ENCODE measurements around the gene AKT1.
"Not testable (repeated sequence)": the region's sequence is repeated elsewhere in the genome, so short reads cannot be mapped to it uniquely, and the experiment has no call there.

The AKT1 gene

GRCh38 chr14:104841730-104842129 lies 46.2 kb upstream of the AKT1 start:
- ChIA-PET POLR2A (no interaction called here), CTCF (no interaction called here)
- no peak for DNase-seq (ENCODE audit: extremely low spot score)
- TF ChIP-seq, protein P1, sequence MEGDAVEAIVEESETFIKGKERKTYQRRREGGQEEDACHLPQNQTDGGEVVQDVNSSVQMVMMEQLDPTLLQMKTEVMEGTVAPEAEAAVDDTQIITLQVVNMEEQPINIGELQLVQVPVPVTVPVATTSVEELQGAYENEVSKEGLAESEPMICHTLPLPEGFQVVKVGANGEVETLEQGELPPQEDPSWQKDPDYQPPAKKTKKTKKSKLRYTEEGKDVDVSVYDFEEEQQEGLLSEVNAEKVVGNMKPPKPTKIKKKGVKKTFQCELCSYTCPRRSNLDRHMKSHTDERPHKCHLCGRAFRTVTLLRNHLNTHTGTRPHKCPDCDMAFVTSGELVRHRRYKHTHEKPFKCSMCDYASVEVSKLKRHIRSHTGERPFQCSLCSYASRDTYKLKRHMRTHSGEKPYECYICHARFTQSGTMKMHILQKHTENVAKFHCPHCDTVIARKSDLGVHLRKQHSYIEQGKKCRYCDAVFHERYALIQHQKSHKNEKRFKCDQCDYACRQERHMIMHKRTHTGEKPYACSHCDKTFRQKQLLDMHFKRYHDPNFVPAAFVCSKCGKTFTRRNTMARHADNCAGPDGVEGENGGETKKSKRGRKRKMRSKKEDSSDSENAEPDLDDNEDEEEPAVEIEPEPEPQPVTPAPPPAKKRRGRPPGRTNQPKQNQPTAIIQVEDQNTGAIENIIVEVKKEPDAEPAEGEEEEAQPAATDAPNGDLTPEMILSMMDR (IDR thresholded peaks at IDR 0.05; ENCODE audit: control extremely low read depth, extremely low read depth, low read depth, missing control alignments), result no peak

- DNase-seq (ENCODE audit: extremely low spot score); POLR2A ChIA-PET; CTCF ChIA-PET: not testable (repeated sequence)
These were observed 40.8 kb upstream of the AKT1 start for GRCh38 chr14:104836171-104836935.

DNA sequence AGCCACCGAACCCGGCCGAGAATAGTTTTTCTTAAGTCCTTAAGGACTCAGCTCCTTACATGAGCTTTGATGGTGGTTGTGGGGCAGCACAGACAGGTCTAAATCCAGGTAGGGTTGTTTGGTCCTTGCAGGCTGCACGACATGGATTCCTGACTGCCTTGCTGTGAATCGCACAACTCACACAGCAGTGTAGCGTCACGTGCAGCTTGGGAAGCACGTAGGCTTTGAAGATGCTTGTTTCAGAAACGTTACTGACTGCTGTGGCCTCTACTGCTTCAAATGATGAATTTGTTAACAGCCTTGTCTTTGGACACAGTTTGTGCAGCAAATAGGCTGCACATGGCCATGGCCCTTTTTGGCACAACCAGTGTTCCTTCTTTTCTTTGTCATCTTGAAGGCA lies 35.2 kb upstream of the AKT1 start:
- ChIA-PET POLR2A (no interaction called here), CTCF (interaction anchor here (1.0 kb wide), 2 partner anchors 19 to 22 kb away, joined by 3 read pairs; no protein-coding TSS in a partner anchor)
- TF ChIP-seq, protein P1 (IDR thresholded peaks at IDR 0.05; ENCODE audit: control extremely low read depth, extremely low read depth, low read depth, missing control alignments), result no peak
- DNase-seq (ENCODE audit: extremely low spot score), result no peak

DNA sequence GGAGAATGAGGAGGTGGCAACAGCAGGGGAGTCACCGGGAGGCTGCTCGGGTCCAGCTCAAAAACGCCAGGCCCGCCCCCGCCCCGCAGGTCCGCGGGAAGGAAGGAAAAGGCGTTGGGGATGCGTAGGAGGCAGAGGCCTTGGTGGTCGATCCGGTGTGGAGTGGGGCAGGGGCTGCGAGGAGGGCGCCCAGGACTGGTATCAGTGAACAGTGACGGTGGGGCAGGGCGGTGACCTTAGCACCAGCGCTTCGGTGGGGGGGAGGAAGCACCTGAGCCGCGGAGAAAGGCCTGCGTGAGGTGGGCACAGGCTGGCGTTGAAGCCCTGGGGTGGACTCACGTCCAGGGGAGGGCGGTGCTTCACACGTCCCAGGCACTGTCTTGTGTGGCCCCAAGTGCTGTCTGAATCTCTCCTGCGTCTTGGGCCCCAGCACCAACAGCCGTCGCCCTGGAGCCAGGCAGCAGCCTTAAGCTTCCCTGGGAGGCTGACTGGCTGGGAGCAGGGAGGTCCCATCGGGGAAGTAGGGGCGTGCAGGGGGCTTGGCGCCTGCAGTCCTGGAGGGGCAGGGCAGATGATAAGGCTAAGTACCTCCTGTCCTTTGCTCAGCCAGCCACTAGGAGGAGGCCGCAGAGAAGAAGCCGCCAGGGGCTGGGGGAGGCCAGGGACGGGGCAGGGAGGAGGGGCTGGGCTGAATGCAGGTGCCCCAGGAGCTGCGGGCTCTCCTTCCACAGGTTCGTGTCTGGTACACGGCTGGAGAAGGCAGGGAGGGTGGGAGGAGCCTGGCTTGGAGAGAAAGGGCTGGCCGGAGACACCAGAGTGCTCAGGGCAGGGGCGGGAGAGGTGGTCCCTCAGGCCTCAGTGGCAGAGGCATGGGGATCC lies 31.9 kb upstream of the AKT1 start:
- TF ChIP-seq, protein P1 (IDR thresholded peaks at IDR 0.05; ENCODE audit: control extremely low read depth, extremely low read depth, low read depth, missing control alignments), result peak; percentile 46
- peak; percentile 76 for DNase-seq (ENCODE audit: extremely low spot score)
- ChIA-PET POLR2A (interaction anchor here (0.6 kb wide), 1 partner anchor 75 kb away, joined by 3 read pairs; the partner anchor contains the start of gene SIVA1), CTCF (interaction anchor here (0.6 to 3.5 kb wide), 13 partner anchors 13 to 483 kb away, joined by 3 to 59 read pairs (median 5); partner anchors contain the start of gene ZBTB42)

GRCh38 chr14:104826861-104827176 lies 31.3 kb upstream of the AKT1 start:
- CTCF ChIA-PET, result interaction anchor here (0.6 to 3.5 kb wide), 19 partner anchors 14 to 484 kb away, joined by 3 to 59 read pairs (median 4); partner anchors contain the start of gene ZBTB42
- POLR2A ChIA-PET, result interaction anchor here (0.6 kb wide), 1 partner anchor 74 kb away, joined by 3 read pairs; the partner anchor contains the start of gene SIVA1

DNA sequence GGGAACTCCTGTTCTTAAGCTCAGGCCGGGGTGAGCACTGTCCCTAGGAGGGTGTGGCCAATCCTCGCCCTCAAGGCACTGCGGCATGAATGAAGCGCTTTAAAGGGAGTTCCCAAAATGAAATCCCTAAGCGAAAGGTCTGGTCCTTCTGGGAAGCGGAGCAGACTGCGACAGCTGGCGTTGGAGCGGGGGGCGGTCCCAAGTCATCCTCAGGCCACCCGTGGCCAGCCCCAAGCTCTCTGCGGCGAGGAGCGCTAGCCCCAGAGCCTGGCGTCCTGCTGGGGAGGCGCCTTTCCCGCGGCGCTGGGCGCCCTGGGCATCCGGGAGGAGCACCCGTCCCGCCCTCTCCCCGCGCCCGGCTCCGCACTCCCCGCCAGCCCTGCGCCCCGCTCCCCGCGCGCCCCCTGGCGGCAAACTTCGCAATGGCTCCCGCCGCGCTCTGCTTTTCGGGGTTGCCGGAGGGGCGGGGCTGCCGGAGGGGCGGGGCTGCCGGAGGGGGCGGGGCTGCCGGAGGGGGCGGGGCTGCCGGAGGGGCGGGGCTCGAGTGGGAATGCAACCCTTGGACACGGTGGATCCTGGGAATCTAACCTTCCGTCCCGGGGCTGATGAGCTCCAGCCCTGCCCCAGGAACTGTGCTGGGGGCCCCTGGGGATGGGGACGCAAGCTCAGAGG lies 30.8 kb upstream of the AKT1 start:
- TF ChIP-seq, protein P1 (IDR thresholded peaks at IDR 0.05; ENCODE audit: control extremely low read depth, extremely low read depth, low read depth, missing control alignments), result peak; percentile 88
- ChIA-PET POLR2A (interaction anchor here (0.6 to 1.0 kb wide), 3 partner anchors 59 to 74 kb away, joined by 3 to 4 read pairs (median 3); partner anchors contain the start of gene SIVA1), CTCF (interaction anchor here (0.6 to 3.5 kb wide), 26 partner anchors 12 to 484 kb away, joined by 3 to 59 read pairs (median 4); partner anchors contain the start of genes SIVA1 and ZBTB42)
- peak; percentile 92 for DNase-seq (ENCODE audit: extremely low spot score)

More at GRCh38 chr14:104826861-104827176, 31.3 kb upstream of the AKT1 start:
- TF ChIP-seq, protein P1 (IDR thresholded peaks at IDR 0.05; ENCODE audit: control extremely low read depth, extremely low read depth, low read depth, missing control alignments), result no peak
- no peak for DNase-seq (ENCODE audit: extremely low spot score)

Measured in GM10248 (cell line).